Stimulated activated CD8-positive, alpha-beta memory T cell treated with anti-CD3 and anti-CD28 coated beads, Interleukin-12 subunit alpha, Interleukin-12 subunit beta, amount 100 ng/mL, for 24 hours (primary cell): ENCODE data around the gene CDC5L.

Experiments used
- DNase-seq: peaks from one replicate; pipeline ENCODE4 v3.0.0-alpha.2; 2020; ENCODE audit errors: extremely low read depth

CDC5L gene

DNA sequence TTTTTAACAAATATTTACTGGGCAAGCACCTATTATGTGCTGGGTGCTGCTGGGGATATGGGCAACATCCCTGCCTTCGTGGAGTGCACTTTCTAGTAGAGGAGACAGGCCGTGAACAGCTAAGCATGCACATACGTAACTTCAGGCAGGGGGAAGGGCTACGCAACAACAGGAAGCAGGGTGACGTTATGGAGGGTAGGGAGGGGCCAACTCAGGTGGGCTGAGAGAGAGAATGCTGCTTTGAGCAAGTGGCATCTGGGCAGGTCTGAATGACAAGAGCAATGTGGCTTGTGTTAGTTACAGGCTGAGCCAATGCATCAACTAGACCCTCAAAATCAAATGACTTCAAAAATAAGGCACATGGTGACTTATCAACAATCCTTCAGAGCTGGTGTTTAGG lies 112.1 kb downstream of the CDC5L start:
- DNase-seq, result no peak
